ENCODE results near the gene UCKL1. TPM values are rescaled to one million over a fixed set of nuclear protein-coding genes. Genes with fewer than 3 reads are reported as not detected.

UCKL1 gene
- total and polyA plus RNA-seq, 12 donors = 12.1 to 101 (median 37.8) TPM

- Histone ChIP-seq H3K4me1 (replicated peaks in 1 of 2) (peaks cover 36 to 56% of the 10 kb centered on the region in 2 donors), H3K9me3 (replicated peaks in 1 of 3) (no peaks in the 10 kb centered on the region), H3K4me3 (peak overlapping the region; percentile 33 to 88 (median 47)), H3K27me3 (no peaks in the 10 kb centered on the region), H3K36me3 (replicated peaks in 1 of 2) (peaks cover 0 to 10% of the 10 kb centered on the region in 2 donors), H3K27ac (peak overlapping the region; percentile 36 to 97 (median 80))
- intact Hi-C loops (cut with DNase I) = no loop called here
- no peak for DNase-seq
- TF ChIP-seq POLR2A (IDR thresholded peaks at IDR 0.05) (no peak), CTCF (IDR thresholded peaks at IDR 0.05) (no peak)
- 0 to 1% (median 1%) methylated on average over 5 of the region's 5 CpGs for WGBS, 4 donors
Measured at GRCh38 chr20:63895952-63896263, 60.3 kb downstream of the UCKL1 start.

GRCh38 chr20:63895202-63895951 is 60.8 kb downstream of the UCKL1 start:
- Histone ChIP-seq H3K27ac (peak overlapping the region; percentile 36 to 97 (median 80)), H3K4me3 (peak overlapping the region; percentile 33 to 88 (median 47)), H3K4me1 (replicated peaks in 1 of 2) (peaks cover 36 to 50% of the 10 kb centered on the region in 2 donors), H3K9me3 (replicated peaks in 1 of 3) (no peaks in the 10 kb centered on the region), H3K27me3 (no peaks in the 10 kb centered on the region), H3K36me3 (replicated peaks in 1 of 2) (peaks cover 0 to 16% of the 10 kb centered on the region in 2 donors)
- TF ChIP-seq CTCF (IDR thresholded peaks at IDR 0.05) (no peak), POLR2A (IDR thresholded peaks at IDR 0.05) (no peak)
- WGBS, 4 donors = 0 to 1% (median 1%) methylated on average over 11 to 75 of the region's 87 CpGs
- intact Hi-C loops (cut with DNase I) = no loop called here
- peak in 1 of 7 donors; percentile 30 for DNase-seq

- H3K4me1 ChIP-seq (replicated peaks in 1 of 2) = peaks cover 36 to 43% of the 10 kb centered on the region in 2 donors
- peak within 1 kb of the TSS; percentile 36 to 97 (median 80) for H3K27ac ChIP-seq
- intact Hi-C loops (cut with DNase I) = no loop called here
- WGBS, 4 donors = 0 to 1% (median 1%) methylated on average over 16 to 82 of the region's 82 CpGs
- peak within 1 kb of the TSS; percentile 33 to 88 (median 49) for H3K4me3 ChIP-seq
- DNase-seq = peak; percentile 94 to 98 (median 95)
- TF ChIP-seq POLR2A (IDR thresholded peaks at IDR 0.05) = peak; percentile 38 to 68
- no peak for TF ChIP-seq CTCF (IDR thresholded peaks at IDR 0.05)
- H3K36me3 ChIP-seq (replicated peaks in 1 of 2) = peaks cover 0 to 24% of the 10 kb centered on the region in 2 donors
- H3K27me3 ChIP-seq = no peaks in the 10 kb centered on the region
- no peaks in the 10 kb centered on the region for H3K9me3 ChIP-seq (replicated peaks in 1 of 3)
Measured at GRCh38 chr20:63894358-63895201, 61.6 kb downstream of the UCKL1 start, which contains the start of gene DNAJC5. DNAJC5 (plus strand) TSS chr20:63895126; CDS start chr20:63928346, 33,220 bp downstream.

GRCh38 chr20:63893999-63894357 is 62.2 kb downstream of the UCKL1 start:
- H3K4me1 ChIP-seq (replicated peaks in 1 of 2) = peaks cover 33 to 37% of the 10 kb centered on the region in 2 donors
- 17 to 25% (median 22%) methylated on average over 6 of the region's 6 CpGs for WGBS, 4 donors
- no peaks in the 10 kb centered on the region for H3K27me3 ChIP-seq
- H3K9me3 ChIP-seq (replicated peaks in 1 of 3) = no peaks in the 10 kb centered on the region
- peaks cover 0 to 30% of the 10 kb centered on the region in 2 donors for H3K36me3 ChIP-seq (replicated peaks in 1 of 2)
- peak overlapping the region in 1 of 4 donors; percentile 88 for H3K4me3 ChIP-seq
- no peak for DNase-seq
- TF ChIP-seq CTCF (IDR thresholded peaks at IDR 0.05) (no peak), POLR2A (IDR thresholded peaks at IDR 0.05) (no peak)
- intact Hi-C loops (cut with DNase I) = no loop called here
- H3K27ac ChIP-seq = peak overlapping the region in 4 of 5 donors; percentile 74 to 97 (median 81)
